Uterus (tissue), 4 donors: ENCODE measurements around the gene FBXL13. TPM values are rescaled to one million over a fixed set of nuclear protein-coding genes. Genes with fewer than 3 reads are reported as not detected.
A peak's percentile ranks its signal among the peaks of the same experiment; 100 is the strongest.
"Not testable (repeated sequence)": the region's sequence is repeated elsewhere in the genome, so short reads cannot be mapped to it uniquely, and the experiment has no call there.

ENCODE experiments used
- DNase-seq, 2 donors: peaks; one replicate each; pipeline ENCODE4 v3.0.0-alpha.2; 2019 to 2020
- H3K27ac ChIP-seq, 2 donors: fragments of 200-600 bp; sonication (generic); 1 replicate in 1 of 2; 2 replicates in 1 of 2; pipeline ENCODE4 v1.5.1; 2016 to 2018
- H3K27me3 ChIP-seq, 2 donors: fragments of 200-600 bp; sonication (generic); one replicate each; pipeline ENCODE4 v1.5.1; 2018 to 2019; ENCODE audit warnings: control low read depth in 1 of 2
- H3K36me3 ChIP-seq, 2 donors: fragments of 200-600 bp; sonication (generic); one replicate each; pipeline ENCODE4 v1.5.1; 2019; ENCODE audit warnings: control low read depth in 1 of 2
- H3K4me1 ChIP-seq, 2 donors: fragments of 200-600 bp; sonication (generic); one replicate each; pipeline ENCODE4 v1.5.1; 2018 to 2019; ENCODE audit warnings: control low read depth in 1 of 2
- H3K4me3 ChIP-seq, 2 donors: fragments of 200-600 bp; sonication (generic); 1 replicate in 1 of 2; 2 replicates in 1 of 2; pipeline ENCODE4 v1.5.1; 2018 to 2019; ENCODE audit warnings: mild to moderate bottlenecking in 1 of 2
- H3K9me3 ChIP-seq, 2 donors: fragments of 200-600 bp; sonication (generic); one replicate each; pipeline ENCODE4 v1.5.1; 2019; ENCODE audit warnings: control low read depth in 1 of 2
- POLR2A ChIP-seq, 2 donors: fragments of 450-650 bp; IDR thresholded peaks; one replicate each; pipeline ENCODE4 v1.6.1; 2016; ENCODE audit warnings: antibody characterized with exemption in 2 of 2, mild to moderate bottlenecking in 1 of 2, moderate library complexity in 1 of 2
- intact Hi-C: fragments of 100-400 bp; cut with DNase I; formaldehyde crosslinking; loops from one replicate; pipeline ENCODE4 v1.15.1; 2023; ENCODE audit warnings: low total_unique reads
- total RNA-seq, 4 donors: library from RNA; depleted of rRNA in 3 of 4; stranded (reverse); fragments of >200 nt in 3 of 4; gene quantifications; one replicate each; pipeline versions ENCODE4 v1.1.0 to v1.2.4, GENCODE V29; 2014 to 2023
- TF ChIP-seq, protein P1 (sequence below), 4 experiments: fragments of 200-600 bp in 2 of 4; fragments of 450-650 bp in 2 of 4; sonication (generic) in 2 of 4; IDR thresholded peaks; one replicate each; pipeline ENCODE4 v1.5.1; 2016 to 2019; ENCODE audit warnings: antibody characterized with exemption in 4 of 4, mild to moderate bottlenecking in 2 of 4, moderate library complexity in 1 of 4
- donor health status: DM: yes; HTN: yes; CAD: no.

Gene FBXL13
- total RNA-seq, 4 donors from 2014 or later: 1.2 to 12.9 (median 5.5) TPM

- TF ChIP-seq, protein P1, sequence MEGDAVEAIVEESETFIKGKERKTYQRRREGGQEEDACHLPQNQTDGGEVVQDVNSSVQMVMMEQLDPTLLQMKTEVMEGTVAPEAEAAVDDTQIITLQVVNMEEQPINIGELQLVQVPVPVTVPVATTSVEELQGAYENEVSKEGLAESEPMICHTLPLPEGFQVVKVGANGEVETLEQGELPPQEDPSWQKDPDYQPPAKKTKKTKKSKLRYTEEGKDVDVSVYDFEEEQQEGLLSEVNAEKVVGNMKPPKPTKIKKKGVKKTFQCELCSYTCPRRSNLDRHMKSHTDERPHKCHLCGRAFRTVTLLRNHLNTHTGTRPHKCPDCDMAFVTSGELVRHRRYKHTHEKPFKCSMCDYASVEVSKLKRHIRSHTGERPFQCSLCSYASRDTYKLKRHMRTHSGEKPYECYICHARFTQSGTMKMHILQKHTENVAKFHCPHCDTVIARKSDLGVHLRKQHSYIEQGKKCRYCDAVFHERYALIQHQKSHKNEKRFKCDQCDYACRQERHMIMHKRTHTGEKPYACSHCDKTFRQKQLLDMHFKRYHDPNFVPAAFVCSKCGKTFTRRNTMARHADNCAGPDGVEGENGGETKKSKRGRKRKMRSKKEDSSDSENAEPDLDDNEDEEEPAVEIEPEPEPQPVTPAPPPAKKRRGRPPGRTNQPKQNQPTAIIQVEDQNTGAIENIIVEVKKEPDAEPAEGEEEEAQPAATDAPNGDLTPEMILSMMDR (IDR thresholded peaks at IDR 0.05): no peak
- no peak for TF ChIP-seq POLR2A (IDR thresholded peaks at IDR 0.05)
- Histone ChIP-seq H3K4me3 (peak within 1 kb of the TSS; percentile 8 to 36), H3K27me3 (no peaks in the 10 kb centered on the region), H3K4me1 (no peaks in the 10 kb centered on the region), H3K9me3 (no peaks in the 10 kb centered on the region), H3K36me3 (no peaks in the 10 kb centered on the region), H3K27ac (peak within 1 kb of the TSS; percentile 50 to 75)
- peak in 1 of 2 donors; percentile 26 for DNase-seq
- intact Hi-C loops: no loop called here
Observed at GRCh38 chr7:102912742-102913141, 161.9 kb downstream of the FBXL13 start, which contains the start of gene LRRC17. LRRC17 (plus strand) TSS chr7:102913000; CDS start chr7:102933914, 20,914 bp downstream.

DNA sequence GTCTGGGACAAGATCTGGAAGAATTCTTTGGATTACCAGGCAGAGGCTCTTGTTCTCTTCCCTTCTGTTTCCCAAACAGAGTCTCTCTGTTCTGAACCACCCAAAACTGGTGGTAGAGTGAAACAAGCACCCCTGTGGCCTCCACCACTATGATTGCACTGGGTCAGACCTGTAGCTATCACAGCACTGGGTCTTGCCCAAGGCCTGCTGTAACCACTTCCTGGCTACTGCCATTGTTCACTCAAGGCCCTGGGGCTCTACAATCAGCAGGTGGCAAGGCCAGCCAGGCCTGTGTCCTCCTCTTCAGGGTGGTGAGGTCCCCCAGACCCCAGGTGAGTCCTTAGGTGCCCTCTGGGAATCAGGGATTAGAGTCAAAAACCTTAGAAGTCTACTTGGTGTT lies 165.9 kb downstream of the FBXL13 start:
- no peak for TF ChIP-seq POLR2A (IDR thresholded peaks at IDR 0.05)
- TF ChIP-seq, protein P1 (IDR thresholded peaks at IDR 0.05): no peak

DNA sequence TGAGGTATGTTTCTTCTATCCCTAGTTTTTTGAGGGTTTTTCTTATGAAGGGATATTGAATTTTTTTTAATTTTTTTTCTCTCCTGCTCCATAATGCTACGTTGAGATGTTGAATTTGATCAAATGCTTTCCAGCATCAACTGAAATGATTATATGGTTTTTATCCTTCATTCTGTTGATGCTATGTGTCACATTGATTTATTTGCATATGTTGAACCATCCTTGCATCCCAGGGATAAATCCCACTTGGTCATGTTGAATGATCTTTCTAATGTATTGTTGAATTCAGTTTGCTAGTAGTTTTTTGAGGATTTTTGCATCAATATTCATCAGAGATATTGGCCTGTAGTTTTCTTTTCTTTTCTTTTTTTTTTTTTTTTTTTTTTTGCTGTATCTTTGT lies 171.0 kb downstream of the FBXL13 start:
- intact Hi-C loops, H3K4me1 ChIP-seq, H3K4me3 ChIP-seq, H3K27me3 ChIP-seq, H3K36me3 ChIP-seq, H3K9me3 ChIP-seq, H3K27ac ChIP-seq, DNase-seq: not testable (repeated sequence)

More for the DNA sequence above, 165.9 kb downstream of the FBXL13 start:
- no peaks in the 10 kb centered on the region for H3K27me3 ChIP-seq
- no peaks in the 10 kb centered on the region for H3K36me3 ChIP-seq
- no peak overlapping the region for H3K27ac ChIP-seq
- no peak overlapping the region for H3K4me3 ChIP-seq
- H3K9me3 ChIP-seq: no peaks in the 10 kb centered on the region
- H3K4me1 ChIP-seq: no peaks in the 10 kb centered on the region
- intact Hi-C loops: no loop called here
- DNase-seq: no peak

GRCh38 chr7:102902052-102902451 lies 172.5 kb downstream of the FBXL13 start:
- intact Hi-C loops, H3K27me3 ChIP-seq, H3K9me3 ChIP-seq, DNase-seq, H3K4me1 ChIP-seq, H3K36me3 ChIP-seq, H3K27ac ChIP-seq, H3K4me3 ChIP-seq: not testable (repeated sequence)

- no peaks in the 10 kb centered on the region for H3K4me1 ChIP-seq
Observed at GRCh38 chr7:102898532-102898859, 176.1 kb downstream of the FBXL13 start.

GRCh38 chr7:102897856-102898531 lies 176.6 kb downstream of the FBXL13 start:
- H3K27ac ChIP-seq: peak overlapping the region in 1 of 2 donors; percentile 61
- intact Hi-C loops: no loop called here
- H3K4me1 ChIP-seq: no peaks in the 10 kb centered on the region

More at GRCh38 chr7:102898532-102898859, 176.1 kb downstream of the FBXL13 start:
- no peak for DNase-seq
- no peak overlapping the region for H3K4me3 ChIP-seq
- H3K9me3 ChIP-seq: no peaks in the 10 kb centered on the region
- H3K27ac ChIP-seq: no peak overlapping the region
- intact Hi-C loops: no loop called here
- TF ChIP-seq, protein P1 (IDR thresholded peaks at IDR 0.05): no peak
- TF ChIP-seq POLR2A (IDR thresholded peaks at IDR 0.05): no peak
- no peaks in the 10 kb centered on the region for H3K27me3 ChIP-seq
- H3K36me3 ChIP-seq: no peaks in the 10 kb centered on the region

More at GRCh38 chr7:102897856-102898531, 176.6 kb downstream of the FBXL13 start:
- Histone ChIP-seq H3K9me3 (no peaks in the 10 kb centered on the region), H3K36me3 (no peaks in the 10 kb centered on the region), H3K27me3 (no peaks in the 10 kb centered on the region), H3K4me3 (no peak overlapping the region)
- DNase-seq: no peak
- TF ChIP-seq, protein P1 (IDR thresholded peaks at IDR 0.05): no peak
- TF ChIP-seq POLR2A (IDR thresholded peaks at IDR 0.05): no peak
